Fibroblast of gingiva (primary cell): ENCODE results near the gene RXRA.
"Not testable (repeated sequence)": the region's sequence is repeated elsewhere in the genome, so short reads cannot be mapped to it uniquely, and the experiment has no call there.

Experiments
- DNase-seq: peaks from one replicate; pipeline ENCODE4 v3.0.0-alpha.2; 2011; ENCODE audit warnings: low read depth

RXRA gene

DNA sequence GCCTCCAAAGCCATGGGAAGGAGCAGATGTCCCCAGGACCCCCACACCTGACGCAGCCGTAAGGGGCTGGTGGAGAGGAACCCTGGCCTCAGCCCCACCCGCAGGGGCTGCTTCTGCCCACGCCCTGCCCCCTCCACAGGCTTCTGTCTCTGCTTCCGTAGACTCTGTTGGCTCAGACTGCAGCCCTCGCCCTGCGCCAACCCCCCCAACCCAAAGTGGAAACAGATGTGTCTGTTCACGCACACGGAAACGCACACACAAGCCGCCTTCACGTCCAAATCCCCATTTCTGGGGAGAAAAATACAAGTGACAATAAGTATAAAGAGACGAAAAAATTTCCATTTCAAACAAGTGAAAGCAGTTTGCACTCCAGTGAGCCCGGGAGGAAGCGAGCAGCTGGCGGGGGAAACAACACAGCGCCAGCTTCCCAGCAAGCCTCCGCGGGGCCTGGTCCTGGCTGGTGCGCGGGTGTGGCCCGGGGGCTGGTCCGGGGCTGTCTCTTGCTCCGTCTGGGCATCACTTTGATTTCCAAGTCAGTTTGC, 32.6 kb upstream of the RXRA start:
- DNase-seq, result peak; percentile 58

DNA sequence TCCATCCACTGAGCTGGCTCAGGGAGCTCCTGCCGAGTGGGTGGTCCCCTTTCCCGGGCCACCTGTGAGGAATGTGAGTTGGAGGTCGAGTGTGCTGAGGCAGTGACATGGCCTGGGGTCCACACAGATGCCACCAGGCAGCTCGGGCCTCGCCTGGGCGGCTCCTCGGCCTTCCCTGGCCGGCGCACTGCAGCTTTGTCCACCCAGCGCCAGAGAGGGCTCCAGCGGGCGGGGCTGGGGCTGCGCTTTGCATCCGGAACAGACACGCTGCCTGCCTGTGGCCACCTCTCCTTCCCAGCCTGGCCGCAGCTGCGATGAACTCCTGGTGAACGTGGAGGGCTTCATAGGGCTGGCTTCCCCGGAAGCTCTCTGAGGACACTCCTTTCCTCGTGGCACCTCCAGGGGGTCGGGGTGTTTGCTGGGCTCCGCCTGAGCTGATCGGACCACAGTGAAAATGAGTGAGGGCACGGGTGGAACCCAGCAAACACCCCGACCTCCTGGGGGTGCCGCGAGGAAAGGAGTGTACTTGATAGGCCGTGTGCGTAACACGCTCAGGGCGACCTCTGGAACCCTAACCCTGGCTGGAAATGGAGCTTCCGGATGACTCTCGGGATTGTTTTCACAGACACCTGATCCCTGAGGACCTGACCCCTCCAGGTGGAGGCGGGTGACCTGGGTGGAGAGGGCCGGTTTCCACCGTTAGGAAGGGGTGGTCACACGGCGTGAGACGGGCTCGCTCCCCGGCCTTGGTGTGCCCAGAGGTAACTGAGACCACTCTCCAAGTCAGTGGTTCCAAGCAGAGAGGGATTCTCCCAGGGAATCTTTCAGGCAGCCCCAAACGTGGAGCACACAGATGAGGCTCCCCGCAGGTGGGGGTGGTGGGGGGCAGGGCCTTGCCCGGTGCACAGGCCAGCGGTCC, 31.8 kb upstream of the RXRA start:
- DNase-seq, result peak; percentile 24

- DNase-seq, result no peak
These were observed 31.0 kb upstream of the RXRA start for GRCh38 chr9:134295101-134295745.

GRCh38 chr9:134295746-134296250, 30.5 kb upstream of the RXRA start:
- DNase-seq, result no peak

GRCh38 chr9:134296301-134297082, 29.8 kb upstream of the RXRA start:
- no peak for DNase-seq

- no peak for DNase-seq
These were observed 29.2 kb upstream of the RXRA start for GRCh38 chr9:134297083-134297410.

GRCh38 chr9:134297576-134297975, 28.7 kb upstream of the RXRA start:
- DNase-seq, result no peak

DNA sequence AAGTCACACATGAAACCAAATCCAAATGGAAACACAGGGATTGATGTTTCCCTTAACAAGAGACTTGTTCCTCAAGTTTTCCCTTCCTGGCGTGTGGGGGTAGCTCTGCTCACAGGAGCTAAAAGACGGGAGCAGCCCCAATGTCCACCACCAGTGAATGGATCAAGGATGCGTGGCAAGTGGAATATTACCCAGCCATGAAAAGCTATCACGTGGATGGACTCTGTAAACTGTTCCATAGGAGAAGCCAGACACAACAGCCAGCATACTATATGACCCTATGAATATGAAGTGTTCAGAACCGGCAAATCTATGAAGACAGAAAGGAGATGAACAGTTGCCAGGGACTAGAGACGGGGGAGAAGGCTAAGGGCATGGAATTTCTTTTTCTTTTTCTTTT, 28.3 kb upstream of the RXRA start:
- no peak for DNase-seq

GRCh38 chr9:134299068-134299467, 27.2 kb upstream of the RXRA start:
- DNase-seq, result no peak

GRCh38 chr9:134299883-134300282, 26.4 kb upstream of the RXRA start:
- DNase-seq, result no peak

GRCh38 chr9:134301387-134302129, 24.7 kb upstream of the RXRA start:
- DNase-seq, result no peak

DNA sequence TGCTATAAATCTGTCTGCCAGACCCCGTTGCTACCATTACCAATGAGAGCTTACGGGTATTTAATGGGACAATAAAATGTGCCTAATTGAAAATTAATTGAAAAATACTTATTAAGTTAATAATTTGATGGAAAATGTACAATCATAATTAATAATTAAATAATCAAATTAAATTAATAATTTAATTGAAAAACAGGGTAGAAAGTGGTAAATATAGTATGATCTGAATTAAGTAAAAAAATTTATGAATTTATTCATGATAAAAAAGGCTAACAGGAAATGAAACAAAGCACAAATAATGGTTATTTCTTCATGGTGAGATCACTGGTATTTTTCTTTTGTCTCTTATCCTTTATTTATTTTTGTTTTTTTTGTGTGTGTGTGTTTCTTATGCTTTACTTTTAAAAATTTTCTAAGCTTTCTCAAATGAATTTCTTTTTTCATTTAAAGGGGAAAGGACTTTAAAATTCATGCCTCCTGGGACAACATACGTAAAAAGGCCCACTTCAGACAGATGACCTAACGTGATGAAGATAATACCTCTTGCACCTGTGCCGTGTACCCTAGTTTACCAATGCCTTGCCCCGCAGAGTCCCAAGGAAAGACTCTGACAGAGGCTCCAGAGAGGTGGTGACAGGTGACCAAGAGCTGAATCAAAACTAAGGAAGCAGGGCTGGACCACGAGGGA, 24.0 kb upstream of the RXRA start:
- no peak for DNase-seq

GRCh38 chr9:134303601-134304000, 22.7 kb upstream of the RXRA start:
- no peak for DNase-seq

DNA sequence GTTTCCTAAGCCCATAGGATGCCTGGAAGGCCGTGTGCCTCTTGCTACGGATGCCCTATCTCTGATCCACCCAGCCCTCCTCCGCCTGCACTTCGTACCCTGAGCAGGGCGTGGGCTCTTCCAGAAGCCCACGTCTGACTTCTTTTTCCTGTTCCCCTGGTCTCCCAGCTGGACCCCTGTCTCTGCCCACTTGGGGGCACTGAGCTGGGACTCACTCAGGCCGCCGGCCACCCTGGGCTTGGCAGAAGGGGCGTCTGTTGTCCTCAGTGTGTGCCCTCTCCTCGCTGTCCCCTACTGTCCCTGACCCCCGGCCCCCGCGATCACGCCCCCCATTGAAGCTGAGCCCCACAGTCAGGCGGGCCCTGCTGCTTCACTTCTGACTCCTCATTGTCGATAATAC, 22.0 kb upstream of the RXRA start:
- no peak for DNase-seq

- DNase-seq, result no peak
These were observed 21.6 kb upstream of the RXRA start for GRCh38 chr9:134304690-134305089.

- no peak for DNase-seq
These were observed 20.7 kb upstream of the RXRA start for GRCh38 chr9:134305533-134305932.

- DNase-seq, result not testable (repeated sequence)
These were observed 20.2 kb upstream of the RXRA start for GRCh38 chr9:134306042-134306441.

DNA sequence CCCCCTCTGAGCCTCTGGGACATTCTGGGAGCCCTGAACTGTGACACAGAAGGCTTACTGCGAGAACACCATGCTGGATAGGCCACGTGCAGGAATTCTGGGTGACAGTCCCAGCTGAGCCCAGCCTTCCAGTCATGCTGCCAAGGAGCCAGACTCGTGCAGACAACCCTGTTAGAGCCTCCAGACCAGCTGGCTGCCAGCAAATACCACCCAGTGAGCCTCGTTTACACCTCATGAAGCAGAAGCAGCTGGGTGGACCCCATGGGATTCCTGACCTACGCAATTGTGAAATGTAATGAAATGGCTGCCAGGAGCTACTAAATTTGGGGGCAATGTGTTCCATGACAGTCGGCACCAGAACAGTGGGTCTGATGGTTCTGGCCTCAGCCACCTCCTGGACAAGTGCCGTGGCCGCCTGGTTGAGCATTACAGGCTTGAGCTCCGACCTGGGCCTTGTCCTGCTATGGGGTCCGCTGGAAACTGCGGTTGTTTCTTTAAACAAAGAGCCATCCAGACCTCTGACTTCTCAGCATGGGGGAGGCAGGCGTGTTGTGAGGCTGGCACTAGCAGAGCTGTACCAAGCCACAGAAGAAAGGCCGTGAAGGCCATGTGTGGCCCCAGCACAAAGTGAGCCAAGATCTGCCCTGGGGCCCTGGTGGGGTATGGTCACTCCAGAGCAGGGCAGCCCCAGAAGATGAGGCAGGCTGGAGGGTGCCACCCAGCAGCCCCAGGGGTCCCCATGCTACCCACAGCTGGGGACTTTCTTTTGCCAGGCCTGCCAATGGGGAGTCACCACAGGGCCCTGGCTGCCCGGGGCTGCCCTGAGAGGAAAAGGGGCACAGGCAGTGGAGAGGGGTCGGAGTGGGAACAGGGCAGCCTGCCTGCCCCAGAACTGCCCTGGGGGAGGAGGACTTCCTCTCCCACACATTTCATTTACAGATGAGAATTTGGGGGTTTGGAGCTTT, 19.3 kb upstream of the RXRA start:
- no peak for DNase-seq

- DNase-seq, result no peak
These were observed 18.3 kb upstream of the RXRA start for GRCh38 chr9:134307674-134308638.
